ENCODE results near the gene ASPSCR1. TPM values are rescaled to one million over a fixed set of nuclear protein-coding genes. Genes with fewer than 3 reads are reported as not detected.
A peak's percentile ranks its signal among the peaks of the same experiment; 100 is the strongest.
"Not testable (repeated sequence)": the region's sequence is repeated elsewhere in the genome, so short reads cannot be mapped to it uniquely, and the experiment has no call there.

Gene ASPSCR1
- total RNA-seq, 1 donor = 10.3 TPM

DNA sequence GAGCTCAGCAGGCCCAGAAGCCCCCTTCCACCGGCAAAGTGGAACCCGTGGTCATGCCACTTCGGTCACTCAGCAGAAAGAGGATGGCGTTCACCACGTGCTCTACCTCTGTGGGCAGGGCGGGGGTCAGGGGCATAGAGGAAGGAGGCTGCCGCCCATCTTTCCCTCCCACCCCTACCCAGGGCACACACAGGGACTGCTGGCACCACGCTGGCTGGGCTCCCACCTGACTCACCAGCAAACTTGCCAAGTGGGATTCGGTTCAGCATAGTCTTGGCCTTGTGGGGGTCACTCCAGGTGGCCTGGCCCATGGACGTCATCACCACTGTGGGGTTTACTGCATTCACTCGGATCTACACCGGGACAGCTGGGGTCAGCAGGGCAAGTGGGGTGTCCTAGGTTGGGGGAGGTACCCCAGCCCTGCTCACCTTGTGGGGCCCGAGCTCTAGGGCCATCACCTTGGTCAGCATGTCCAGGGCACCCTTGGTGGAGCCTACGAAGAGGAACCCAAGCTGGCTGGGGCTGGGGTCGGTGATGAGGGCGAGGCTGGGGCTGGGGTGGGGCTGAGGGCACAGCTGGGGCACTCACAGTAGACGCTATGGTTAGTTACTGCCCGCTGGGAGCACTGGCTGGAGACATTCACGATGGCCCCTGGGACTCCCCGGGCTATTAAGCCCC, 58.7 kb downstream of the ASPSCR1 start:
- H3K27me3 ChIP-seq (ENCODE audit: insufficient read depth, low read length) = peaks cover 5% of the 10 kb centered on the region
- H3K9me3 ChIP-seq (ENCODE audit: low read depth, low read length) = no peaks in the 10 kb centered on the region
- no peak overlapping the region for H3K4me3 ChIP-seq (ENCODE audit: low read length)
- H3K4me1 ChIP-seq (ENCODE audit: insufficient read depth, low read length) = peaks cover 38% of the 10 kb centered on the region

DNA sequence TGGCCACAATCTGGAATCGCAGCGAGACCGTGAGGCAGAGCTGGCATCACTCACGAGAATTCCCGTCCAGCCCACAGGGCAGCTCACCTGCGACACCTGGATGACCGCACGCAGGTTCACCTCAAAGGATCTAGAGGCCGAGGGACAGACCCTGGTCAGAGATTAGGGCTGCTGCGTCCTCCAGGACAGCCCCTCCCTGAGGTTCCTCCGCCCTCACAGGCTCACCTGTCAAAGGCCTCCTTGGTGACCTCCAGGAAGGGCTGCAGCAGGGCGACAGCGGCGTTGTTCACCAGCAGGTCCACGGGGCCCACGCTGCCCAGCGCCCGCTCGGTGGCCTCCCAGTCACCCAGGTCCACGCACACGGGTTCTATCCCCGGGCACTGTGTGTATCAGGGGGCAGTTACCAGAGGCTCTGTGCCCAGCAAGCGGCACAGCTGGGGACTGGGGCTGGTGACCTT, 59.2 kb downstream of the ASPSCR1 start:
- Histone ChIP-seq H3K4me3 (ENCODE audit: low read length) (peak overlapping the region; percentile 56), H3K4me1 (ENCODE audit: insufficient read depth, low read length) (peaks cover 37% of the 10 kb centered on the region), H3K9me3 (ENCODE audit: low read depth, low read length) (no peaks in the 10 kb centered on the region), H3K27me3 (ENCODE audit: insufficient read depth, low read length) (peaks cover 5% of the 10 kb centered on the region)

DNA sequence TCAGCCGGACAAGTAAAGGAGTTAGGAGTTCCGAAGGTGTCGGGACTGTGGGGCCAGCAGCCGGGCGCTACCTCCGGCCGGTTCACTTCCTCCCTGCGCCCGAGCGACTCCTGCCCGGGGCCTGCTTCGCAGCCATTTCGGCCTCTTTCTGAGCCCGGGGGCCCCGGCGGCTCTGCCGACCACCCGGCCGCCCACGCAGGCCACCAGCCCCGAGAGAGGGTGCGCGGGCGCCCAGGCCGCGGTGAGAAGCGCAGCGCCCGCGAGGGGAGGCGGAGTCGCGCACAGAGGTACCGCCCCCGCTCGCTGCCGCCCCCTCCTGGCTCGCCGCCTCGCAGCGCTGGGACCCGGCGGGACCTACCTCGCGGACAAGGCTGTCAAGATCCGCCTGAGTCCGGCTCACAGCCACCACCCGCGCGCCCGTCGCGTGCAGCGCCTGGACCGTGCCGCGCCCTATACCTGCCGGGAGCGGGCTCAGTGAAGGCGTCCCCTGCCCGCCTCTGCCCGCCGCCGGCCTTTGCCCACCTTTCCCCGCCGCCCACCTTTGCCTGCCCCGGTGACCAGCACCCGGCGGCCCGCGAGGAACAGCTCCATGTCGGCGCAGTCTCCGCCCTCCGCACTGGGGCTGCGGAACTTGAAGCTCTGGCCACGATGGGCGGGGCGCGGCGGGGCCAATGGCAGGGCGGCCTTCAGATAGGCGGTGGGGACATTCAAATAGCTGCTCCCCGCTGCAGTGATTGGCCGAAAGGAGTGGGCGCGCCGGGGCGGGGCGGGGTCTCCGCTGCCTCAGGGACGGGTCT, 59.9 kb downstream of the ASPSCR1 start, which contains the start of gene DCXR:
Gene DCXR, minus strand, starts transcription at position 606 of the 797 bp plus-strand sequence. Its CDS starts 15 bp downstream, at position 591.
- H3K27me3 ChIP-seq (ENCODE audit: insufficient read depth, low read length) = peaks cover 1% of the 10 kb centered on the region
- peak within 1 kb of the TSS; percentile 56 for H3K4me3 ChIP-seq (ENCODE audit: low read length)
- H3K9me3 ChIP-seq (ENCODE audit: low read depth, low read length) = no peaks in the 10 kb centered on the region

DNA sequence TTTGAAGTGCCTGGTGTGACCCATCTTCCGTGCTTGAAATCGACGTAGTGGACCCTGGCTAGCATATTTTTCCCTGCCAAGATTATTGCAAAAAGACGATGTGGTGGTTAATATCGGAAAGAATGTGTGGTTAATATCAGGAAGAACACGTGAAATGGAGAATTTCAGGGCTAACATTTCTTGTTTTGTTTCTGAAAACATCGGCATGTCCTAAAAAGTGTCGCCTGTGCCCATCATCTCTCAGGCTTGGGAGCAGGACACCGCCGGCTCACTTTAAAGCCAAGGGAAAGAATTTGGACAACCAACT, 60.4 kb downstream of the ASPSCR1 start:
- H3K4me1 ChIP-seq (ENCODE audit: insufficient read depth, low read length) = peaks cover 30% of the 10 kb centered on the region
- H3K9me3 ChIP-seq (ENCODE audit: low read depth, low read length) = no peaks in the 10 kb centered on the region
- H3K4me3 ChIP-seq (ENCODE audit: low read length) = peak overlapping the region; percentile 56
- H3K27me3 ChIP-seq (ENCODE audit: insufficient read depth, low read length) = no peaks in the 10 kb centered on the region

More for the DNA sequence above, 59.9 kb downstream of the ASPSCR1 start, which contains the start of gene DCXR:
- peaks cover 33% of the 10 kb centered on the region for H3K4me1 ChIP-seq (ENCODE audit: insufficient read depth, low read length)

DNA sequence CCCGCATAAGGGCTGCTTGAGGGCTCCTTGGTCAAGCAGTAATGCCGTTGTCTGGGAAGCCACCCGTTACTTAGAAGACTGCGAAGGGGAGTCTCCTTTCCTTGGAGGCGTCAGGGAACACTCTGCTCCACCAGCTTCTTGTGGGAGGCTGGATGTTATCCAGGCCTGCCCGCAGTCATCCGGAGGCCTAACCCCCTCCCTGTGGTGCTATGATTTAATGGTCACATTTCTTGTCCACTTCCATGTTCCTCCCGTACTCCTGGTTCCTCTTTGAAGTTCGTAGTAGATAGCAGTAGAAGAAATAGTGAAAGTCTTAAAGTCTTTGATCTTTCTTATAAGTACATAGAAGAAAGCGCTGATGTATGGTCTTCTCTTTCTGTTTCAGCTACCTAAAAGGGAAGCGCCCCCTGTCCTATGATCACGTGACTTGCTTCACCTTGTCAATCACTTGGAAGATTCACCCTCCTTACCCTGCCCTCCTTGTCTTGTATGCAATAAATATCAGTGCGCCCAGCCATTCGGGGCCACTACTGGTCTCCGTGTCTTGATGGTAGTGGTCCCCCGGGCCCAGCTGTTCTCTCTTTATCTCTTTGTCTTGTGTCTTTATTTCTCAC, 61.5 kb downstream of the ASPSCR1 start:
- H3K4me1 ChIP-seq (ENCODE audit: insufficient read depth, low read length) = peaks cover 30% of the 10 kb centered on the region
- H3K27me3 ChIP-seq (ENCODE audit: insufficient read depth, low read length); H3K9me3 ChIP-seq (ENCODE audit: low read depth, low read length); H3K4me3 ChIP-seq (ENCODE audit: low read length): not testable (repeated sequence)

DNA sequence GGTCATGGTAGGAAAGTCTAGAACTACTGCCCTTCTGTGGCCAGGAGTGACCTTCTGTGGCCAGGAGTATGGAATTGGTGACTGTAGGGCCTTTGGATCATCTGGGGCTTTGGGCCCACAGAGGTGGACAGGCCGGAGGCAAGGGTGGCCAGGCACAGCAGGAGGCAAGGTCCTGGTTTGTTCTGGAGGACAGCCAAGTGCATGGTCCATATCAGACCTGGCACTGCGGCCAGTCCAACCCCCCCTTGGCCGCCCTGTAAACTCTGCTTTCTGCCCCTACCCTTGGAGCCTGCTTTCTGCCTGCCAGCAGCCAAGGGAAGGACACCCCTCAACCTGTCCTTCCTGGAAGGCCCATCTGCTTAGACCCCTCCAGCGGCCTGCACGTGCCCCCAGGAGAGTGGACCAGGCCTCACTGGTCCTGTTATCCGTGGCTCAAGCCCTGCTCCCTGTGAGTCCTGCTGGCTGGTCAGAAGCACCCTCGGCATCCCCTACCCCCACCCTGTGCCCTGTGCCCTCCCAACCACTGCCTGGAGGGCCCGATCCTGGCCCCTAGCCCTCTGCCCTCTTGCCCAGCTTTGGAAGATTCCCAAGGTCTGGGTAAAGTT, 62.4 kb downstream of the ASPSCR1 start:
- Histone ChIP-seq H3K4me3 (ENCODE audit: low read length) (no peak overlapping the region), H3K27me3 (ENCODE audit: insufficient read depth, low read length) (no peaks in the 10 kb centered on the region), H3K4me1 (ENCODE audit: insufficient read depth, low read length) (peaks cover 30% of the 10 kb centered on the region), H3K9me3 (ENCODE audit: low read depth, low read length) (no peaks in the 10 kb centered on the region)

DNA sequence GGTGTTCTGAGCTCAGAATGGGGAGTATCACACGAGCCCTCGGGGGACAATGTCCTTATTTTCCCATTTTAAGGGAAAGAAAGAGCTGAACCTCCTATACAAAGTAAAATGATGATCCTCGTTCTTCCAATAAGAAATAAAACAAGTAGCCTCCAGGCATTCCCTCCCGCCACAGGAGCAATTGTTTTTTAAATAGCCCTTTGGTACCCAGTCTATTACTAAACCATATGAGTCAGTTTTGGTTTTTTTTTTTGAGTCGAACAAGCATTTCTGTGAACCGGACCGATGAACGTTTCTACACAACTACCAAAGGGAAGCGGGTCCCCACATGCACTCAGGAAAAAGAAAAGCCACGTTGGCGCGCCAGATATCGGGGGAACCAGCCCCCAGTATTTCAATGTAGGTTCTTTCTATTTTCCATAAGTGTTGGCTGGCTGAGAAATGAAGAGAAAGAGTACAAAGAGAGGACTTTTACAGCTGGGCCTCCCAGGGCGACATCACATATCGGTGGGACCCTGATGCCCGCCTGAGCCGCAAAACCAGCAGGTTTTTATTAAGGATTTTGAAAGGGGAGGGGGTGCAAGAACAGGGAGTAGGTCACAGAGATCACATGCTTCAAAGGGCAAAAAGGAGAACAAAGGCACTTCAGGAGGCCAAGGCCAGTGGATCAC, 63.9 kb downstream of the ASPSCR1 start:
- no peaks in the 10 kb centered on the region for H3K27me3 ChIP-seq (ENCODE audit: insufficient read depth, low read length)
- peaks cover 21% of the 10 kb centered on the region for H3K4me1 ChIP-seq (ENCODE audit: insufficient read depth, low read length)
- H3K9me3 ChIP-seq (ENCODE audit: low read depth, low read length) = no peaks in the 10 kb centered on the region
- H3K4me3 ChIP-seq (ENCODE audit: low read length) = no peak overlapping the region

DNA sequence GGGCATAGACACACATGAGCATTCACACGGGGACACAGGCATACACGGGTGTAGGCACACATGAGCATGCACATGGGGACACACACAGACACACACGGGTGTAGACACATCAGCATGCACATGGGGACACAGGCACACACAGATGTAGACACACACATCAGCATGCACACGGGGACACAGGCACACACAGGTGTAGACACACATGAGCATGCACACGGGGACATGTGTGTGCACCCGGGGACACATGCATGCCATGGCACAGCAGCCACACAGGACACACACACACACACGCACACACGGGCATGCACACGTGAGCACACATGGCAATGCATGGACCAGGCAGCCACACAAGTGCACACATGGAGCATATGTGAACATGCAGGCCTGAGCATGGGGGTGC, 65.2 kb downstream of the ASPSCR1 start:
- H3K4me3 ChIP-seq (ENCODE audit: low read length) = no peak overlapping the region
- no peaks in the 10 kb centered on the region for H3K9me3 ChIP-seq (ENCODE audit: low read depth, low read length)

DNA sequence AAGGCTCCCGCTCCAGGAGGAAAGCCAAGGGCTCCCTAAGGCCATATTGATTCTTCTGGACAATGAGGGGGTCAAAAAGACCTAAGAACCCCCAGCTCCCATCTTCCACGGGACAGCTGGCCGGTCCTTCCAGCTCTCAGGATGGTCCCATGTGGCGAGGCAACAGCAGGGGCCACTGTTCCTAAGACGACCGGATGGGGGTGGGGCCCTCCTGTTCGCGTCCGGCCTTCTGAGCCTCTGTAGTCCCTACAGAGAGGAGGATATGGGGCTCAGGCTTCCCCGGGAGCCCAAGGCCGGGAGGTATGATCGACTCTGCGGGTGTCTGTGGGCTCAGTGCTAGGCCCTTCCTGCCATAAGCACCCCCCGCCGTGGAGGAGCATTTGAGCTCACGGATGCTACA, 66.1 kb downstream of the ASPSCR1 start:
- H3K27me3 ChIP-seq (ENCODE audit: insufficient read depth, low read length) = no peaks in the 10 kb centered on the region
- H3K4me1 ChIP-seq (ENCODE audit: insufficient read depth, low read length) = peaks cover 5% of the 10 kb centered on the region
- H3K4me3 ChIP-seq (ENCODE audit: low read length) = no peak overlapping the region
- H3K9me3 ChIP-seq (ENCODE audit: low read depth, low read length) = no peaks in the 10 kb centered on the region

More for the DNA sequence above, 65.2 kb downstream of the ASPSCR1 start:
- Histone ChIP-seq H3K27me3 (ENCODE audit: insufficient read depth, low read length) (no peaks in the 10 kb centered on the region), H3K4me1 (ENCODE audit: insufficient read depth, low read length) (peaks cover 12% of the 10 kb centered on the region)

DNA sequence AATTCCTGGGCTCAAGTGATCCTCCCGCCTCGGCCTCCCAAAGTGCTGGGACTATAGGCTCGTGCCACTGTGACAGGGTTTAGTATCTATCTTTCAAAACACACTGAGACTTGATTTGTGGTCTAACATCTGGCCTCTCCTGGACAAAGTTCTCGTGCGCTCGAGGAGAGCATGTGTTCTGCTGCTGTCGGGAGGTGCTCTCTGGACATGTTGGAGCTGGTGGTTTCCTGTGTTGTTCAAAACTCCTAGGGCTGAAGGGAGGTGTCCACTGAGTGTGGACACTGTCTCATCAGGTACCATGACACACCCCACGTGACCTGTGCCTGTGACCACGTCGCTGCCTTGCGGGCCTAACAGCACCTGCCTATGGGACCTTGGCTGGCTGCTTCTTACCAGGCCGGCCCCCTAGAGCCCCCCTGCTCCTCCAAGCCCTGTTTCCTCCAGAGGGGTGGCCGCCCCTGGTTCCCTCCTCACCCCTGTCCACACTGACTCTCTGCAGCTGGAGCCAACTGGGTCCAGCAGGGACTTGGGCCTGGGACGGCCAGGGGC, 68.6 kb downstream of the ASPSCR1 start:
- no peaks in the 10 kb centered on the region for H3K27me3 ChIP-seq (ENCODE audit: insufficient read depth, low read length)
- H3K4me1 ChIP-seq (ENCODE audit: insufficient read depth, low read length) = peaks cover 6% of the 10 kb centered on the region
- H3K4me3 ChIP-seq (ENCODE audit: low read length) = no peak overlapping the region
- H3K9me3 ChIP-seq (ENCODE audit: low read depth, low read length) = no peaks in the 10 kb centered on the region

DNA sequence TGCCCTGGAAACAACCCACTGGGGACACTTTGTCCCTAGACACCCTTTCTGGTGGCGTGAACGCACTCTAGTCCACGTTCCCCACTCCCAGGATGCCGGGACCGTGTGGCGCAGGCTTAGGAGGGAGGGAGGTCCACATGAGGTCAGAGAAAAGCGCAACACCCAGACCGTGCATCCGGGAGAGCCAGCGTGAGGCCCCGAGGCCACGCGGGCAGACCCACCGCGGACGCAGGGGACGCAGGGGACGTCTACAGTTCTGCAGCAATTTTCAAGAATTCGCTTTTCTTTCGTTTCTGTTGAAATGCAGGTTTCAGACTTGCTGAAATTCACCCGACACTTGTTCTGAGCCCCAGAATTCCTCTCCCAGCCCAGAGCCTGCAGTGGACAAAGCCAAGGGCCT, 69.5 kb downstream of the ASPSCR1 start:
- Histone ChIP-seq H3K4me3 (ENCODE audit: low read length) (no peak overlapping the region), H3K27me3 (ENCODE audit: insufficient read depth, low read length) (no peaks in the 10 kb centered on the region), H3K4me1 (ENCODE audit: insufficient read depth, low read length) (peaks cover 8% of the 10 kb centered on the region), H3K9me3 (ENCODE audit: low read depth, low read length) (no peaks in the 10 kb centered on the region)

DNA sequence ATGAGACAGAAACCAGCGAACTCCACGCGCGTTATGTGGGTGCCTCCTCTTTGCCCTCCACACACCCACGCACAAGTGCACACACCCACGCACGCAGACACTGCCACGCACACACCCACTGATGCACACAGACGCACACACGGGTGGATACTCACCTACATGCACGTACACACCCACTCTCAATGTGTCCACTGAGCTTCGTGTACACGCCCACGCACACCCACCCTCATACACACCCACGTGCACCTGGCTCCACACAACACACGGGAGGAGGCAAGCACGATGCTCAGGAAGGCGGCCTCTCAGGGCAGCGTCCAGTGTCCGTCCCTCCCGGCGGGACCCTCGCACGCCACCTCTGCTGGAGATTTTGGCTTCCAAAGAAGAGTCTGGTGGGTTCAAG, 70.0 kb downstream of the ASPSCR1 start:
- H3K4me1 ChIP-seq (ENCODE audit: insufficient read depth, low read length) = peaks cover 11% of the 10 kb centered on the region
- no peak overlapping the region for H3K4me3 ChIP-seq (ENCODE audit: low read length)

DNA sequence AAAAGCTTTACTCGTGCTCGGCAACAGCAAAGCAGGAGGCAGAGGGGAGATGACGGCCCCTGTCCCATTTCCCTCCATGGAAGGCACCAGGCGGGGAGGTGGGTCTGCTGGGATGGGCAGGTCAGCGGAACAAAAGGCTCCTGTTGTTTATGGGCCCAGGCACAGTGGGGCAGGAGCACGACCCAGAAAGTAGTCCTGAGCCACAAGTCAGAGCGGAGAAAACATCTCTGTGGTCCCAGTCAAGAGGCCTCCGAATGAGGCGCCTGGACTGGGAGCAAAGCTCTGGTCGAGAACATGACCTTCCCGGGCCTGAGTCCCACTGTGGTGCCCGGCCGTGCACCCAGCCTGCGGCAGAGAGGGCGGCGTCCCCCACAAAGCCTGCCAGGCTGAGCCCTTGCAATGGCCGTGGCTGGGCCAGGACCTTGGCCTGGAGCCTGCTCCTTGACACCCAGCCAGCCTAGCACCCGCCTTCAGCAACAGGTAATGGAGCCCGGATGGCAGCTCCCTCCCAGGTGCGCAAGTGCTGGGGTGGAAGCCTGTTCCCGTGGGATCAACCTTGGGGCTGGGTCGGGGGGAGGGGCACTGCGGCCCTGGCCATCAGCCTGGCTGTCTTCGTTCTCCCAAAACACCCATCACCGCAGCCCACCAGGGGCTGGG, 70.6 kb downstream of the ASPSCR1 start:
- Histone ChIP-seq H3K4me3 (ENCODE audit: low read length) (no peak overlapping the region), H3K27me3 (ENCODE audit: insufficient read depth, low read length) (no peaks in the 10 kb centered on the region), H3K9me3 (ENCODE audit: low read depth, low read length) (no peaks in the 10 kb centered on the region), H3K4me1 (ENCODE audit: insufficient read depth, low read length) (peaks cover 18% of the 10 kb centered on the region)

More for the DNA sequence above, 70.0 kb downstream of the ASPSCR1 start:
- Histone ChIP-seq H3K27me3 (ENCODE audit: insufficient read depth, low read length) (no peaks in the 10 kb centered on the region), H3K9me3 (ENCODE audit: low read depth, low read length) (no peaks in the 10 kb centered on the region)

DNA sequence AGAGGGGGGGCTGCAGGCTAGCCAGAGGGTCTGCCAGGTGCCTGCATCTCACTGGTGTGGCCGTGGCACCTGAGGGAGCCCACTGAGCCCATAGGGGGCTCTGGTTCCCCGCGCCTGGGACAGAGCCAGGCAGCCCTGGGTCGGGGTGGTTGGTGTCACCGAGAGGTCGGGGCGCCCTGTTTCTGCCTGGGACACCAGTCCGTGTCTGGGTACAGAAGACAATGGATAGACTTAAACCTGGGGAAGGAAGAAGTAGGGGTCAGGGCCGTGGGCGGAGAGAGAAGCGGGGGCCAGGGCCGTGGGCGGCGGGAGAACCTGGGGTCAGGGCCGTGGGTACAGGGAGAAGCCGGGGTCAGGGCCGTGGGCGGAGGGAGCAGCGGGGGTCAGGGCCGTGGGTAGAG, 71.1 kb downstream of the ASPSCR1 start:
- H3K4me3 ChIP-seq (ENCODE audit: low read length) = no peak overlapping the region
- peaks cover 21% of the 10 kb centered on the region for H3K4me1 ChIP-seq (ENCODE audit: insufficient read depth, low read length)
- no peaks in the 10 kb centered on the region for H3K27me3 ChIP-seq (ENCODE audit: insufficient read depth, low read length)
- no peaks in the 10 kb centered on the region for H3K9me3 ChIP-seq (ENCODE audit: low read depth, low read length)

Data from mononuclear cell (primary cell).